ENCODE data around the gene RPTOR.

Gene RPTOR

GRCh38 chr17:80561541-80562114, 17.0 kb downstream of the RPTOR start:
- CTCF ChIA-PET = no interaction called here
- POLR2A ChIA-PET = no interaction called here
- TF ChIP-seq CTCF (IDR thresholded peaks at IDR 0.05; ENCODE audit: control extremely low read depth, extremely low read depth, low read depth, missing control alignments) = no peak
- DNase-seq (ENCODE audit: extremely low spot score) = no peak

- TF ChIP-seq CTCF (IDR thresholded peaks at IDR 0.05; ENCODE audit: control extremely low read depth, extremely low read depth, low read depth, missing control alignments) = no peak
- ChIA-PET POLR2A (no interaction called here), CTCF (interaction anchor here (3.9 kb wide), 1 partner anchor 12 kb away, joined by 21 read pairs; no protein-coding TSS in a partner anchor)
- DNase-seq (ENCODE audit: extremely low spot score) = no peak
These were observed 19.9 kb downstream of the RPTOR start for GRCh38 chr17:80564545-80564944.

GRCh38 chr17:80565343-80566053, 20.9 kb downstream of the RPTOR start:
- ChIA-PET POLR2A (no interaction called here), CTCF (interaction anchor here (3.9 kb wide), 1 partner anchor 11 kb away, joined by 21 read pairs; no protein-coding TSS in a partner anchor)
- DNase-seq (ENCODE audit: extremely low spot score) = no peak
- TF ChIP-seq CTCF (IDR thresholded peaks at IDR 0.05; ENCODE audit: control extremely low read depth, extremely low read depth, low read depth, missing control alignments) = no peak

GRCh38 chr17:80566054-80566400, 21.4 kb downstream of the RPTOR start:
- ChIA-PET POLR2A (no interaction called here), CTCF (interaction anchor here (3.9 kb wide), 1 partner anchor 11 kb away, joined by 21 read pairs; no protein-coding TSS in a partner anchor)
- no peak for DNase-seq (ENCODE audit: extremely low spot score)
- no peak for TF ChIP-seq CTCF (IDR thresholded peaks at IDR 0.05; ENCODE audit: control extremely low read depth, extremely low read depth, low read depth, missing control alignments)

GRCh38 chr17:80568246-80568645, 23.6 kb downstream of the RPTOR start:
- no peak for TF ChIP-seq CTCF (IDR thresholded peaks at IDR 0.05; ENCODE audit: control extremely low read depth, extremely low read depth, low read depth, missing control alignments)
- no peak for DNase-seq (ENCODE audit: extremely low spot score)
- CTCF ChIA-PET = no interaction called here
- POLR2A ChIA-PET = no interaction called here

GRCh38 chr17:80569924-80570323, 25.3 kb downstream of the RPTOR start:
- ChIA-PET CTCF (interaction anchor here (1.8 kb wide), 1 partner anchor 11 kb away, joined by 4 read pairs; no protein-coding TSS in a partner anchor), POLR2A (no interaction called here)
- TF ChIP-seq CTCF (IDR thresholded peaks at IDR 0.05; ENCODE audit: control extremely low read depth, extremely low read depth, low read depth, missing control alignments) = no peak
- no peak for DNase-seq (ENCODE audit: extremely low spot score)

Data from GM10248 (cell line).